AG09309 (cell line): Measurements from ENCODE around the gene SNURF.
"Not testable (repeated sequence)": the region's sequence is repeated elsewhere in the genome, so short reads cannot be mapped to it uniquely, and the experiment has no call there.

Experiments used
- DNase-seq: peaks from one replicate; pipeline ENCODE4 v3.0.0-alpha.2; 2010; ENCODE audit warnings: low read depth
- H3K4me3 ChIP-seq: 2 replicates; pipeline ENCODE4 v1.5.1; 2011; ENCODE audit warnings: mild to moderate bottlenecking, low read depth, low read length, moderate library complexity; ENCODE audit not compliant: control insufficient read depth
- CTCF ChIP-seq: IDR thresholded peaks from 2 replicates; pipeline ENCODE4 v1.5.1; 2011; ENCODE audit warnings: mild to moderate bottlenecking, low read depth, low read length, inconsistent platforms; ENCODE audit not compliant: insufficient read depth, control insufficient read depth; ENCODE audit errors: missing control alignments

The SNURF gene

GRCh38 chr15:24933716-24934115, 21.1 kb upstream of the SNURF start:
- no peak for DNase-seq
- no peak overlapping the region for H3K4me3 ChIP-seq
- TF ChIP-seq CTCF, result no peak

GRCh38 chr15:24938224-24938623, 16.6 kb upstream of the SNURF start:
- DNase-seq, H3K4me3 ChIP-seq: not testable (repeated sequence)

- no peak for DNase-seq
Observed at GRCh38 chr15:24940236-24940635, 14.6 kb upstream of the SNURF start.

GRCh38 chr15:24943361-24943760, 11.4 kb upstream of the SNURF start:
- no peak overlapping the region for H3K4me3 ChIP-seq
- TF ChIP-seq CTCF, result no peak
- no peak for DNase-seq

More at GRCh38 chr15:24940236-24940635, 14.6 kb upstream of the SNURF start:
- no peak overlapping the region for H3K4me3 ChIP-seq
- no peak for TF ChIP-seq CTCF

GRCh38 chr15:24944954-24945353, 9.8 kb upstream of the SNURF start:
- no peak for TF ChIP-seq CTCF
- DNase-seq, result no peak
- no peak overlapping the region for H3K4me3 ChIP-seq

- no peak overlapping the region for H3K4me3 ChIP-seq
- DNase-seq, result no peak
- no peak for TF ChIP-seq CTCF
Observed at GRCh38 chr15:24945711-24946110, 9.1 kb upstream of the SNURF start.

- H3K4me3 ChIP-seq, result no peak overlapping the region
- DNase-seq, result no peak
- no peak for TF ChIP-seq CTCF
Observed at GRCh38 chr15:24948495-24948894, 6.3 kb upstream of the SNURF start.
